PC-9 (cell line): ENCODE results near the gene DOCK11. TPM values are rescaled to one million over a fixed set of nuclear protein-coding genes. Genes with fewer than 3 reads are reported as not detected.

Source experiments
- BruUV-seq: library from RNA; stranded (reverse); fragments of 400-500 nt; replicated peaks from 2 replicates; lab custom pipeline; 2021; lab: Mats Ljungman, UMichigan
- CTCF ChIA-PET: fragments of 300-600 bp; sonication (Branson Sonifier 250); formaldehyde crosslinking; loops from one replicate; lab custom pipeline; 2022; ENCODE audit warnings: antibody characterized with exemption; lab: Charles Lee
- POLR2A ChIA-PET: fragments of 300-600 bp; sonication (Branson Sonifier 250); formaldehyde crosslinking; loops from one replicate; lab custom pipeline; 2022; ENCODE audit warnings: antibody characterized with exemption; ENCODE audit not compliant: unreplicated experiment; lab: Charles Lee
- DNase-seq, 2 experiments: peaks; one replicate each; pipeline versions ENCODE4 v3.0.0 to v3.0.0-alpha.2; 2015 to 2022; ENCODE audit warnings: mixed read lengths in 1 of 2
- H2AFZ ChIP-seq: fragments of 200-600 bp; sonication (generic); 2 replicates; pipeline ENCODE4 v1.8.1; 2017; ENCODE audit warnings: antibody characterized with exemption
- H3F3A ChIP-seq: fragments of 200-600 bp; sonication (generic); 2 replicates; pipeline ENCODE4 v1.8.1; 2017; ENCODE audit warnings: antibody characterized with exemption, mild to moderate bottlenecking, low read depth; ENCODE audit not compliant: insufficient read depth
- H3K27ac ChIP-seq: fragments of 200-600 bp; sonication (generic); 2 replicates; pipeline ENCODE4 v1.6.1; 2016; ENCODE audit warnings: mixed run types
- H3K27me3 ChIP-seq: fragments of 200-600 bp; sonication (generic); 2 replicates; pipeline ENCODE4 v1.6.1; 2016; ENCODE audit warnings: low read depth, mixed run types; ENCODE audit not compliant: insufficient read depth
- H3K36me3 ChIP-seq: fragments of 200-600 bp; sonication (generic); 2 replicates; pipeline ENCODE4 v1.6.1; 2016; ENCODE audit warnings: low read depth, mixed run types
- H3K4me1 ChIP-seq: fragments of 200-600 bp; sonication (generic); replicated peaks from 2 replicates; pipeline ENCODE4 v1.6.1; 2016; ENCODE audit warnings: mixed run types; ENCODE audit not compliant: insufficient read depth
- H3K4me2 ChIP-seq: fragments of 200-600 bp; sonication (generic); 2 replicates; pipeline ENCODE4 v1.6.1; 2017; ENCODE audit warnings: mixed run types
- H3K4me3 ChIP-seq: fragments of 200-600 bp; sonication (generic); 2 replicates; pipeline ENCODE4 v1.6.1; 2016; ENCODE audit warnings: mixed run types
- H3K79me2 ChIP-seq: fragments of 200-600 bp; sonication (generic); 2 replicates; pipeline ENCODE4 v1.6.1; 2017; ENCODE audit warnings: low read depth, mixed run types
- H3K9me2 ChIP-seq: fragments of 200-600 bp; sonication (generic); 2 replicates; pipeline ENCODE4 v1.8.1; 2017; ENCODE audit warnings: mild to moderate bottlenecking; ENCODE audit not compliant: insufficient read depth
- H3K9me3 ChIP-seq: fragments of 200-600 bp; sonication (generic); 2 replicates; pipeline ENCODE4 v1.8.1; 2016; ENCODE audit warnings: low read depth; ENCODE audit not compliant: insufficient read depth
- H4K20me1 ChIP-seq: fragments of 200-600 bp; sonication (generic); 2 replicates; pipeline ENCODE4 v1.8.1; 2017; ENCODE audit not compliant: insufficient read depth
- EZH2 ChIP-seq: fragments of 200-600 bp; sonication (generic); IDR thresholded peaks from 2 replicates; pipeline ENCODE4 v1.8.0; 2017; ENCODE audit warnings: antibody characterized with exemption, low read depth
- intact Hi-C: fragments of 100-400 bp; cut with micrococcal nuclease; formaldehyde crosslinking; loops from one replicate; pipeline ENCODE4 v1.10.0; 2022; ENCODE audit not compliant: unreplicated experiment
- total RNA-seq: library from RNA; stranded (reverse); gene quantifications from 2 replicates; pipeline ENCODE4 v1.2.3, GENCODE V29; 2021
- TF ChIP-seq, protein P1 (sequence below): fragments of 200-600 bp; sonication (generic); conservative IDR thresholded peaks from 2 replicates; pipeline ENCODE4 v1.6.1; 2017; ENCODE audit warnings: mixed run types, antibody characterized with exemption, mild to moderate bottlenecking, moderate library complexity

DOCK11 gene
- total RNA-seq, 1 experiment from 2014 or later, result 9.0 TPM

DNA sequence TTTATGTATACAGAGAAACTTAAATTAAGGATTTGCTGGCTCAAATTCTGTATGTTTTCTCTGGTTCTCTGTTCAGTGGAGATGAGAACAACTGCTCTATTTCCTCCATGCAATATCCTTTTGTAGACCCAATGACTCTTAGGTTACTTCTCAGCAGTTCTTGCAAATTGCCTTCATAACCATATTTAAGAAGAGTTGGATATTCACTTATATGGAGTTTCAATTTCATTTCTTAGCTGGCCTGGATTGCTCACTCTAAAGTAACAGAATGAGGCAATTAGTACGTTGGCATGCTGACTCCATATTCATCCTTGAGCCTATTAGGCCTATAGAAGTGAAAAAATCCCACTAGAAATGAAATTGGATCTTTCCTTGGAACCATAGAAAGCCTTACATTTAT is 93.6 kb downstream of the DOCK11 start:
- no peaks in the 10 kb centered on the region for H3F3A ChIP-seq
- 0 out of 2 replicates have a peak, but pooled peaks cover 3% of the 10 kb centered on the region for H3K36me3 ChIP-seq
- no peak overlapping the region for H3K4me3 ChIP-seq
- DNase-seq, result no peak
- H3K9me3 ChIP-seq, result no peaks in the 10 kb centered on the region
- H4K20me1 ChIP-seq, result no peaks in the 10 kb centered on the region
- CTCF ChIA-PET, result no interaction called here
- H3K9me2 ChIP-seq, result no peaks in the 10 kb centered on the region
- POLR2A ChIA-PET, result no interaction called here
- no peaks in the 10 kb centered on the region for H3K4me1 ChIP-seq
- no peak overlapping the region for H2AFZ ChIP-seq
- no peak for TF ChIP-seq EZH2
- TF ChIP-seq, protein P1, sequence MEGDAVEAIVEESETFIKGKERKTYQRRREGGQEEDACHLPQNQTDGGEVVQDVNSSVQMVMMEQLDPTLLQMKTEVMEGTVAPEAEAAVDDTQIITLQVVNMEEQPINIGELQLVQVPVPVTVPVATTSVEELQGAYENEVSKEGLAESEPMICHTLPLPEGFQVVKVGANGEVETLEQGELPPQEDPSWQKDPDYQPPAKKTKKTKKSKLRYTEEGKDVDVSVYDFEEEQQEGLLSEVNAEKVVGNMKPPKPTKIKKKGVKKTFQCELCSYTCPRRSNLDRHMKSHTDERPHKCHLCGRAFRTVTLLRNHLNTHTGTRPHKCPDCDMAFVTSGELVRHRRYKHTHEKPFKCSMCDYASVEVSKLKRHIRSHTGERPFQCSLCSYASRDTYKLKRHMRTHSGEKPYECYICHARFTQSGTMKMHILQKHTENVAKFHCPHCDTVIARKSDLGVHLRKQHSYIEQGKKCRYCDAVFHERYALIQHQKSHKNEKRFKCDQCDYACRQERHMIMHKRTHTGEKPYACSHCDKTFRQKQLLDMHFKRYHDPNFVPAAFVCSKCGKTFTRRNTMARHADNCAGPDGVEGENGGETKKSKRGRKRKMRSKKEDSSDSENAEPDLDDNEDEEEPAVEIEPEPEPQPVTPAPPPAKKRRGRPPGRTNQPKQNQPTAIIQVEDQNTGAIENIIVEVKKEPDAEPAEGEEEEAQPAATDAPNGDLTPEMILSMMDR, result no peak
- BruUV-seq, result no TSS peak
- no peak overlapping the region for H3K27ac ChIP-seq
- intact Hi-C loops, result no loop called here
- H3K27me3 ChIP-seq, result no peaks in the 10 kb centered on the region
- H3K4me2 ChIP-seq, result no peak overlapping the region
- H3K79me2 ChIP-seq, result no peaks in the 10 kb centered on the region

DNA sequence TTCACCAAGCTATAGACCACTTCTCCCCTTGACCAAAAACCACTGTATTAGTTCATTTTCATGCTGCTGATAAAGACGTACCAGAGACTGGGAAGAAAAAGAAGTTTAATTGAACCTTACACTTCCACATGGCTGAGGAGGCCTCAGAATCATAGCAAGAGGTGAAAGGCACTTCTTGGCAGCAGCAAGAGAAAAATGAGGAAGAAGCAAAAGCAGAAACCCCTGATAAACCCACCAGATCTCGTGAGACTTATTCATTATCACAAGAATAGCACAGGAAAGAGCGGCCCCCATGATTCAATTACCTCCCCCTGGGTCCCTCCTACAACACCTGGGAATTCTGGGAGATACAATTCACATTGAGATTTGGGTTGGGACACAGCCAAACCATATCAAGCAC is 97.8 kb downstream of the DOCK11 start:
- no peaks in the 10 kb centered on the region for H3K4me1 ChIP-seq
- H3K27ac ChIP-seq, result no peak overlapping the region
- CTCF ChIA-PET, result no interaction called here
- no TSS peak for BruUV-seq
- H3K4me2 ChIP-seq, result no peak overlapping the region
- H3K36me3 ChIP-seq, result no peaks in the 10 kb centered on the region
- intact Hi-C loops, result no loop called here
- H3K4me3 ChIP-seq, result no peak overlapping the region
- H3K27me3 ChIP-seq, result no peaks in the 10 kb centered on the region
- POLR2A ChIA-PET, result no interaction called here
- no peaks in the 10 kb centered on the region for H4K20me1 ChIP-seq
- H3K9me3 ChIP-seq, result no peaks in the 10 kb centered on the region
- no peaks in the 10 kb centered on the region for H3K9me2 ChIP-seq
- no peak for TF ChIP-seq EZH2
- TF ChIP-seq, protein P1, result no peak
- DNase-seq, result no peak
- no peak overlapping the region for H2AFZ ChIP-seq
- H3F3A ChIP-seq, result no peaks in the 10 kb centered on the region
- no peaks in the 10 kb centered on the region for H3K79me2 ChIP-seq

DNA sequence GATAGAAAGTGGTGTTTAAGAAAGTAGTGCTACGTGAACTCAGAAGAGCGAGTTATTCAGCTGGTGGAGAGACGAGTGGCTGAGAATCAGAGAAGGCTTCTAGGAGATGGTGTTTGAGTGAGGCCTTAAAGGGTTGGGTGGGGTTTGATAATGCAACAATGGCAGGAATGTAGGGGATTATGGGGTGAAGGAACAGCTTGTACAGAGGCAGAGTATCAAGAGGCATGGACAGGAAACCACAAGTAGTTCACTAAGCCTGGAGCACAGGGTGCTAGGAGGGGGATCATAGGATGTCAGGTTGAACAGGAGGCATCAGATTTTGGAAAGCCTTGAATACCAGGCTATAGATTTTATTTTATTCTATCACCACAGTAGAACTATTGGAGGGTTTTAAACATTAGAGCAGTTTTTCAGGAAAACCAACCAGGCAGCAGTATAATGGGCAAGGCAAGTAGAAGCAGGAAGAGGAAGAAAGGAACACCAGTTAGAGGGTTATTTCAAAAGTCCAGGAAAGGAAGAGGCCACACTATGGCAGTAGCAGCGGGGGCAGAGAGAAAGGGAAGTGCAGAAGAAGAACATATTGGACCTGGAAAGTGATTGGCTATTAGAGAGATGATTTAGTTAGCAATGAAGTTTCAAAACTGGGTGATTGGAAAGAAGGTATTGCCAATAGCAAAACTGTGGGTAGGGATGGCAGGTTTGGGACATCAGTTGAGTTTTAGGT is 99.2 kb downstream of the DOCK11 start:
- no peaks in the 10 kb centered on the region for H3K9me2 ChIP-seq
- intact Hi-C loops, result no loop called here
- H3F3A ChIP-seq, result no peaks in the 10 kb centered on the region
- H3K27me3 ChIP-seq, result no peaks in the 10 kb centered on the region
- no peak overlapping the region for H3K4me3 ChIP-seq
- H3K36me3 ChIP-seq, result no peaks in the 10 kb centered on the region
- no peaks in the 10 kb centered on the region for H3K79me2 ChIP-seq
- H2AFZ ChIP-seq, result no peak overlapping the region
- H3K27ac ChIP-seq, result no peak overlapping the region
- ChIA-PET POLR2A (no interaction called here), CTCF (no interaction called here)
- no peaks in the 10 kb centered on the region for H3K9me3 ChIP-seq
- TF ChIP-seq EZH2, result no peak
- no peaks in the 10 kb centered on the region for H4K20me1 ChIP-seq
- H3K4me2 ChIP-seq, result no peak overlapping the region
- no peaks in the 10 kb centered on the region for H3K4me1 ChIP-seq
- DNase-seq, result no peak
- no TSS peak for BruUV-seq
